Measurements from ENCODE around the gene NCKAP5. TPM values are rescaled to one million over a fixed set of nuclear protein-coding genes. Genes with fewer than 3 reads are reported as not detected.

The NCKAP5 gene
- total RNA-seq, 1 donor from 2014 or later, result 7.4 TPM

DNA sequence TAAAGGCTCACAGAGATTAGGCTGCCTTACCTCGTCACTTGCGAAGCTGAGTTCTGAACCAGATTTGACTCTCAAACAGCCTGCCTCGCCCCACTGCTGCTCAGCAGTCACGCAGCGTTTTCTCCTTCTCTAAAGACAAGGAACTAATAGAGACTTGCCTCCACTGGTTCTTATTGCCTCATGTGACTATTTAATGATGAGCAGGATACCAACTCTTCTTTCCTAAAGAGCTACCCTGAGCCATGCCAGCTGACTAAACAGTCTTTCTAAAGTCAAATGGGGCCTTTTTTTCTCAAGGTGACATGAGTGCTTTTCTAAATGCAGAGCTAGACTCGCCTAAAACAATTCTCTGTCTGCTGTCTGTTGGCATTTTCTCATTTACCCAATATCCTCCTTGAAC, 147.5 kb downstream of the NCKAP5 start:
- Mint-ChIP-seq H3K4me1 (ENCODE audit: unreplicated experiment) (no peaks in the 10 kb centered on the region), H3K27me3 (ENCODE audit: unreplicated experiment) (no peaks in the 10 kb centered on the region), H3K27ac (ENCODE audit: unreplicated experiment) (no peak overlapping the region), H3K9me3 (ENCODE audit: unreplicated experiment) (no peaks in the 10 kb centered on the region), H3K36me3 (ENCODE audit: low read depth, unreplicated experiment) (no peaks in the 10 kb centered on the region), H3K4me3 (ENCODE audit: unreplicated experiment) (no peak overlapping the region)
- DNase-seq (ENCODE audit: low spot score), result no peak
- TF ChIP-seq, protein P1, sequence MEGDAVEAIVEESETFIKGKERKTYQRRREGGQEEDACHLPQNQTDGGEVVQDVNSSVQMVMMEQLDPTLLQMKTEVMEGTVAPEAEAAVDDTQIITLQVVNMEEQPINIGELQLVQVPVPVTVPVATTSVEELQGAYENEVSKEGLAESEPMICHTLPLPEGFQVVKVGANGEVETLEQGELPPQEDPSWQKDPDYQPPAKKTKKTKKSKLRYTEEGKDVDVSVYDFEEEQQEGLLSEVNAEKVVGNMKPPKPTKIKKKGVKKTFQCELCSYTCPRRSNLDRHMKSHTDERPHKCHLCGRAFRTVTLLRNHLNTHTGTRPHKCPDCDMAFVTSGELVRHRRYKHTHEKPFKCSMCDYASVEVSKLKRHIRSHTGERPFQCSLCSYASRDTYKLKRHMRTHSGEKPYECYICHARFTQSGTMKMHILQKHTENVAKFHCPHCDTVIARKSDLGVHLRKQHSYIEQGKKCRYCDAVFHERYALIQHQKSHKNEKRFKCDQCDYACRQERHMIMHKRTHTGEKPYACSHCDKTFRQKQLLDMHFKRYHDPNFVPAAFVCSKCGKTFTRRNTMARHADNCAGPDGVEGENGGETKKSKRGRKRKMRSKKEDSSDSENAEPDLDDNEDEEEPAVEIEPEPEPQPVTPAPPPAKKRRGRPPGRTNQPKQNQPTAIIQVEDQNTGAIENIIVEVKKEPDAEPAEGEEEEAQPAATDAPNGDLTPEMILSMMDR (IDR thresholded peaks at IDR 0.05; ENCODE audit: unreplicated experiment), result no peak

DNA sequence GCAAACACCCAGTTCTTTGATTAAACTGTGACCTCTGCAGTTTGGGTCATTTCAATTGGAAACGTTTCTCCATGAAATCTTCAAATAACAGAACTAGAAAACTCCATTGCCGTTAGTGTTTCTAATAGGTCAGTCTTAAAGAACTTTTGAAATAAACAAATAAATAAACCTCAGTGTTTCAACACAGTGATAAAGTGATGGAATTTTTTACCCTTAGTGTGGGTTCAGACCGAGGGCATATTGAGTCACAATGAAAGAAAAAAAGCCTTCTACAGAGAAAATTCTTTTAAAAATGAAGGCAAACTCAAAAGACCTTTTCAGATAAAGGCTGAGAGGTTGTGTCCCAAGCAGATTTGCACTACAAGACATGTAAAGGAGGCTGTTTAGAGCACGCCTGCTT, 149.6 kb downstream of the NCKAP5 start:
- no peaks in the 10 kb centered on the region for H3K27me3 Mint-ChIP-seq (ENCODE audit: unreplicated experiment)
- H3K4me1 Mint-ChIP-seq (ENCODE audit: unreplicated experiment), result no peaks in the 10 kb centered on the region
- no peak overlapping the region for H3K27ac Mint-ChIP-seq (ENCODE audit: unreplicated experiment)
- TF ChIP-seq, protein P1 (IDR thresholded peaks at IDR 0.05; ENCODE audit: unreplicated experiment), result no peak
- H3K4me3 Mint-ChIP-seq (ENCODE audit: unreplicated experiment), result no peak overlapping the region
- no peak for DNase-seq (ENCODE audit: low spot score)
- no peaks in the 10 kb centered on the region for H3K36me3 Mint-ChIP-seq (ENCODE audit: low read depth, unreplicated experiment)
- H3K9me3 Mint-ChIP-seq (ENCODE audit: unreplicated experiment), result no peaks in the 10 kb centered on the region

DNA sequence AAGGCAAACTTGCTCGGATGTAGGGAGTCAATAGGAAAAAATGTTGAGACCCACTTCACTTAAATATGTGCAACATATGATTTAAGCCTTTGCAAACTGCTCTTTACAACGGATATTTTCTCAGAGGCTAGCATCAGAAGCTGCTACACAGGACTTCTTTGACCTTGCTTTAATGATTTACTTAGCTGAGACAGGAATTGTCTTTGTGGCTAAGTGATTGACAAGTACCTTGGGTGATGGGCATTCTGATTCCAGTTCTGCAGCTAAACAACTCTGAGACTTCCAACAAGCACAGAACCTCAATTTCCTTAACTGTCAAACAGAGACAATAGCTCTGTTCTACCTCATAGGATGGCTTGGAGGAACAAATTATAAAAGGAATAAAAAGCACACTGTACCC, 150.2 kb downstream of the NCKAP5 start:
- H3K4me1 Mint-ChIP-seq (ENCODE audit: unreplicated experiment), result no peaks in the 10 kb centered on the region
- TF ChIP-seq, protein P1 (IDR thresholded peaks at IDR 0.05; ENCODE audit: unreplicated experiment), result no peak

GRCh38 chr2:133417415-133417814, 150.8 kb downstream of the NCKAP5 start:
- H3K9me3 Mint-ChIP-seq (ENCODE audit: unreplicated experiment), result no peaks in the 10 kb centered on the region
- H3K4me3 Mint-ChIP-seq (ENCODE audit: unreplicated experiment), result no peak overlapping the region
- H3K27me3 Mint-ChIP-seq (ENCODE audit: unreplicated experiment), result no peaks in the 10 kb centered on the region
- H3K36me3 Mint-ChIP-seq (ENCODE audit: low read depth, unreplicated experiment), result no peaks in the 10 kb centered on the region
- no peak for DNase-seq (ENCODE audit: low spot score)
- H3K27ac Mint-ChIP-seq (ENCODE audit: unreplicated experiment), result no peak overlapping the region
- H3K4me1 Mint-ChIP-seq (ENCODE audit: unreplicated experiment), result no peaks in the 10 kb centered on the region
- TF ChIP-seq, protein P1 (IDR thresholded peaks at IDR 0.05; ENCODE audit: unreplicated experiment), result no peak

More for the DNA sequence above, 150.2 kb downstream of the NCKAP5 start:
- Mint-ChIP-seq H3K9me3 (ENCODE audit: unreplicated experiment) (no peaks in the 10 kb centered on the region), H3K36me3 (ENCODE audit: low read depth, unreplicated experiment) (no peaks in the 10 kb centered on the region), H3K27me3 (ENCODE audit: unreplicated experiment) (no peaks in the 10 kb centered on the region), H3K27ac (ENCODE audit: unreplicated experiment) (no peak overlapping the region), H3K4me3 (ENCODE audit: unreplicated experiment) (no peak overlapping the region)
- DNase-seq (ENCODE audit: low spot score), result no peak

DNA sequence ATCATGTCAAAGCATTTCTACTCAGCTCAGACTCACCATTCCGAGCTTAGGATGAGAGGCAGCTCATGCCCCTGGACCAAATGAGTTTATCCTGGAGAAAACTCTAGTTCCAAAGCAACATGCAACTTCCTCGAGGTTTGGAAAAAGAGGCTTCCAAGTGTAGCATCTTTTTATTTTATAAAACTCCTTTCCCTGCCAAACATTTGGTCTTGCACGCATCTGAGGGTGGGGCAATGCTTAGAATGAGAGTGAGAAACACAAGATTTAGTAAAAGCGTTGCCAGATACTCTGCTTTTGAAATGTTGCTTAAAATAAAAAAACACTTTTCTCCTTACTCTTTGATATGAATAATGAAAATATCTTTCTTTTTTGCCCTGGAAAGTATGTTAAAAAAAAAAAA, 151.5 kb downstream of the NCKAP5 start:
- Mint-ChIP-seq H3K27me3 (ENCODE audit: unreplicated experiment) (no peaks in the 10 kb centered on the region), H3K27ac (ENCODE audit: unreplicated experiment) (no peak overlapping the region), H3K36me3 (ENCODE audit: low read depth, unreplicated experiment) (no peaks in the 10 kb centered on the region), H3K9me3 (ENCODE audit: unreplicated experiment) (no peaks in the 10 kb centered on the region), H3K4me3 (ENCODE audit: unreplicated experiment) (no peak overlapping the region), H3K4me1 (ENCODE audit: unreplicated experiment) (no peaks in the 10 kb centered on the region)
- TF ChIP-seq, protein P1 (IDR thresholded peaks at IDR 0.05; ENCODE audit: unreplicated experiment), result no peak
- DNase-seq (ENCODE audit: low spot score), result no peak
